ENCODE results near the gene C17orf114.
A peak's percentile ranks its signal among the peaks of the same experiment; 100 is the strongest.

C17orf114 gene

DNA sequence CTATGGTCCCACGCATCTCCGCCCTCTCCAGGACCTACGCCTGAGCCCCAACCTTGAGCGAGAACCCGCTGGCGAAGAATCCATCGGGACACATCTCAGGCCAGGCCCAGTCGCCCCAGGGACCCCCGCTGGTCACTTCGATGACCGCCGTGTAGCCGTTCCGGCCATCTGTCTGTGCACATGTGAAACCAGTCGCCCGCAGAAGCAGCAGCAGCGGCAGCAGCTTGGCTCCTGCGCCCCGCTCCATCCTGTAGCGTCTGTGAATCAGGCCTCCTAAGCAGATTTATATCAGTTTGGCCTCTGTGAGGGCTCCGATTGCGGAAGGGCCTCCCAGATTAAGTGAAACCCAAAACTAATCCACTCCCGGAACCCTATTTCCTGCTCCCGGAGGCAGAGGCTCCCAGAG is 16.0 kb downstream of the C17orf114 start, which contains the start of gene VMO1:
TSS of gene VMO1 (minus strand) at position 259 of the 406 bp plus-strand sequence. CDS start at position 247, 12 bp downstream.
- Histone ChIP-seq H3K36me3 (no peaks in the 10 kb centered on the region), H3K4me3 (peak within 1 kb of the TSS in 3 of 4 donors; percentile 6 to 25 (median 23)), H3K27me3 (no peaks in the 10 kb centered on the region), H3K9me3 (no peaks in the 10 kb centered on the region), H3K27ac (no peak within 1 kb of the TSS), H3K4me1 (peaks cover 0 to 40% (median 7%) of the 10 kb centered on the region in 4 donors)
- no peak for DNase-seq
- TF ChIP-seq, protein P1, sequence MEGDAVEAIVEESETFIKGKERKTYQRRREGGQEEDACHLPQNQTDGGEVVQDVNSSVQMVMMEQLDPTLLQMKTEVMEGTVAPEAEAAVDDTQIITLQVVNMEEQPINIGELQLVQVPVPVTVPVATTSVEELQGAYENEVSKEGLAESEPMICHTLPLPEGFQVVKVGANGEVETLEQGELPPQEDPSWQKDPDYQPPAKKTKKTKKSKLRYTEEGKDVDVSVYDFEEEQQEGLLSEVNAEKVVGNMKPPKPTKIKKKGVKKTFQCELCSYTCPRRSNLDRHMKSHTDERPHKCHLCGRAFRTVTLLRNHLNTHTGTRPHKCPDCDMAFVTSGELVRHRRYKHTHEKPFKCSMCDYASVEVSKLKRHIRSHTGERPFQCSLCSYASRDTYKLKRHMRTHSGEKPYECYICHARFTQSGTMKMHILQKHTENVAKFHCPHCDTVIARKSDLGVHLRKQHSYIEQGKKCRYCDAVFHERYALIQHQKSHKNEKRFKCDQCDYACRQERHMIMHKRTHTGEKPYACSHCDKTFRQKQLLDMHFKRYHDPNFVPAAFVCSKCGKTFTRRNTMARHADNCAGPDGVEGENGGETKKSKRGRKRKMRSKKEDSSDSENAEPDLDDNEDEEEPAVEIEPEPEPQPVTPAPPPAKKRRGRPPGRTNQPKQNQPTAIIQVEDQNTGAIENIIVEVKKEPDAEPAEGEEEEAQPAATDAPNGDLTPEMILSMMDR (IDR thresholded peaks at IDR 0.05), result no peak
- TF ChIP-seq POLR2A (IDR thresholded peaks at IDR 0.05), result no peak

DNA sequence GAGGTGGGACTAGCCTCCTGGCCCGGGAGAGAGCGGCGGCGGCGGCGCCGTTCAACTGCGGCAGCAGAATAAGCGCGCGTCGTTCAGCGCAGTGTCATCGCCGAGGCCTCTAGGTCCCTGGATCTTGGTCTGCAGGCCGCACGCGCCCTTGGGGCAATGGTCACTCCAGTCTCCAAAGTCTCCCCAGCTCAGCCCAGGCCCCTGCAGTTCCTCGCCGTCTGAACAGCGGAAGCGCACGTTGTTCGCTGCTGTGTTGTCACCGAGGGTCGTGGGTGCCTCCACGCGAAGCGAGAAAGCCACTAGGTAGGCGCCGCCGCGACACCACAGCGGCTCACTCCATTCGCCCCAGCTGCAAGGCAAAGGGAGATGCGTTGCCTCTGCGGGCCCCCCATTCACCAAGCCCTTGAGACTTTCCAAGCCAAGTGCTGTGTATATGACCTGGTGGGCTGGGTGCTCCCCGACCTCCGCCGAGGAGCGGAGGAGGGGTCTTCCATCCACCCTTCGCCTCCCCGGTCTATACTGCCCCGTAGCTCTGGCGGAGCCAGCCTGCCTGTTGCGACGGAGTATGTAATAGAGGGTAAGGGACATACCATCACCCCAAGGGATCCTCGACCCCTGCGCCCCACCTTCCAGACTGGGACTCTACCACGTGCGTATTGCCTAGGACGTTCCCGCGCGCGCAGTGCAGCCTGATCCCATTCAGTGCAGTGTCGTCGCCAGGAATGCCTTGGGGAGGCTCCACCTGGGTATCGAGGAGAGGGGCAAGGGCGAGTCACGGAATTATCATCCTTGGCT is 16.6 kb downstream of the C17orf114 start:
- DNase-seq, result no peak
- peak overlapping the region in 3 of 4 donors; percentile 6 to 25 (median 23) for H3K4me3 ChIP-seq

DNA sequence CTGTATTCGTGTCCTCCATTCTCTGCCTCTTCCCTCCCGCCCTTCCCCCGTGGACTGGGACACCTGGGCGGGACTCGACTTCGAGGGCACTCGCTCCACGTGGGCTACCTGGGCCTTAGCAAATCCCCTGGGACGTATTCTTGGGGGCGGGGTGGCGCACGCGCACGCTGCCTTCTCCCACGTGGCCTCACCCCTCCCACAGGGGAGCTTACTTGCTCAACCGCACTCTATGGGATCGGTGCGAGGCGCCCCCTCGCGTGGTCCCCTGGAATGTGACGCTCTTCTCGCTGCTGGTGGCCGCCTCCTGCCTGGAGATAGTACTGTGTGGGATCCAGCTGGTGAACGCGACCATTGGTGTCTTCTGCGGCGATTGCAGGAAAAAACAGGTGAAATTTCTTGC is 19.5 kb downstream of the C17orf114 start:
- no peak for DNase-seq
- Histone ChIP-seq H3K27me3 (no peaks in the 10 kb centered on the region), H3K4me3 (no peak overlapping the region), H3K9me3 (no peaks in the 10 kb centered on the region), H3K27ac (no peak overlapping the region), H3K4me1 (peaks cover 0 to 25% (median 0%) of the 10 kb centered on the region in 4 donors), H3K36me3 (no peaks in the 10 kb centered on the region)
- TF ChIP-seq POLR2A (IDR thresholded peaks at IDR 0.05), result no peak
- TF ChIP-seq, protein P1 (IDR thresholded peaks at IDR 0.05), result no peak

More for the DNA sequence above, 16.6 kb downstream of the C17orf114 start:
- Histone ChIP-seq H3K9me3 (no peaks in the 10 kb centered on the region), H3K4me1 (peaks cover 0 to 40% (median 7%) of the 10 kb centered on the region in 4 donors), H3K27me3 (no peaks in the 10 kb centered on the region), H3K27ac (no peak overlapping the region), H3K36me3 (no peaks in the 10 kb centered on the region)
- TF ChIP-seq, protein P1 (IDR thresholded peaks at IDR 0.05), result no peak
- TF ChIP-seq POLR2A (IDR thresholded peaks at IDR 0.05), result no peak

DNA sequence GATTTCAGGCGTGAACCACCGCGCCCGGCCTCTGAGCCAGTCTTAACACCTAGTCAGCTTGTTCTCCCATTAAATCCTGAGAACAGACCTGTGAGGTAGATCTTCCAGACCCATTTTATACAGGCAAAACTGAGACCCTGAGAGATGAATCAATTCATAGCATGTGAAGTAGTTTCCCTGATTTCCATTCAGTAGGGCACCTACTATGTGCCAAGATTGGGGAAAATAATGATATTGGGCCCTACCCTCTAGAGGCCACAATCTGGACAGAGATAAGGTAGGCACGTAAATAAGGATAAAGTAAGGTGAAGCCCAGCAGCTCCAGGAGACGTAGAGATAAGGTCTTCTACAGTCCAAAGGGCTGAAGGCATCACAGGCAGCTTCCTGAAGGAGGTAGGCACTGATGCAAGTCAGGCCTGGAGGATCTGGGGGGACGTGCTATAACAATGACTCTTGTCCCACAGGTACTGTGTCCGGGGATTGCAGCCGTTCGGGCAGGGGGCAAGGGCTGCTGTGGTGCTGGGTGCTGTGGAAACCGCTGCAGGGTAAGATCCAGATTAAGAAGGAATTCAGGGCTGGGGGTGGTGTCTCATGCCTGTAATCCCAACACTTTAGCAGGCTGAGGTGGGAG is 21.7 kb downstream of the C17orf114 start:
- no peak overlapping the region for H3K27ac ChIP-seq
- H3K9me3 ChIP-seq, result no peaks in the 10 kb centered on the region
- H3K36me3 ChIP-seq, result no peaks in the 10 kb centered on the region
- no peaks in the 10 kb centered on the region for H3K27me3 ChIP-seq
- no peak for TF ChIP-seq POLR2A (IDR thresholded peaks at IDR 0.05)
- TF ChIP-seq, protein P1 (IDR thresholded peaks at IDR 0.05), result no peak
- peaks cover 0 to 4% (median 0%) of the 10 kb centered on the region in 4 donors for H3K4me1 ChIP-seq
- H3K4me3 ChIP-seq, result no peak overlapping the region
- DNase-seq, result no peak

DNA sequence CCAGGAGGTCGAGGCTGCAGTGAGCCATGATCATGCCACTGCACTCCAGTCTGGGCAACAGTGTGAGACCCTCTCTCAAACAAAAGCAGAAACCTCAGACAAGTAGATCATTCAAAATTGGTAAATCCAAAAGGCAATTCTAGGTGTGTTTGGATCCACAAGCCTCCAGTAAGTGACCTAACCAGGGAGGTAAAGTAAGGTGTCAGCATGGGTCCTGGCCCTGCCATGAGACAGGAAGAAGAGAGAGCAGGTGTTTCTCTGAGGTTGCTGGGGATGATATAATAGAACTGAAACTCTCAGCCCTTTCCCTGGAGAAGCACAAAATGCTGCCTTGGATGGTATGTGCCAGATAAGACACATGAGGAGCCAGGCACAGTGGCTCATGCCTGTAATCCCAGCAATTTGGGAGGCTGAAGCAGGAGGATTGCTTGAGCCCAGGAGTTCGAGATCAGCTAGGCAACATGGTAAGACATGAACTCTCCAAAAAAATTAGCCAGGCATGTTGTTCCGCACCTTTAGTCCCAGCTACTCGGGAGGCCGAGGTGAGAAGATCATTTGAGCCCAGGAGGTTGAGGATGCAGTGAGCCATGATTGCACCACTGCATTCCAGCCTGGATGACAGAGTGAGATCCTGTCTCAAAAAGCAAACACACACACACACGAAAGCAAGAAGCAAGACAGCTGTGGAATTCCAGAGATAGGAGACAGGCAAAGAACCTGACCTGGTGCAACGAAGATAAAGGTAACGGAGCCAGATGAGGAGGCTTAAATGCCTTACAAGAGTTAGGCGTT is 24.0 kb downstream of the C17orf114 start:
- Histone ChIP-seq H3K4me3 (no peak overlapping the region), H3K27ac (no peak overlapping the region), H3K9me3 (no peaks in the 10 kb centered on the region), H3K4me1 (no peaks in the 10 kb centered on the region), H3K36me3 (no peaks in the 10 kb centered on the region), H3K27me3 (no peaks in the 10 kb centered on the region)
- no peak for TF ChIP-seq POLR2A (IDR thresholded peaks at IDR 0.05)
- TF ChIP-seq, protein P1 (IDR thresholded peaks at IDR 0.05), result no peak
- DNase-seq, result no peak
